HG02884 (cell line): ENCODE measurements around the gene PNPLA2.

Source experiments
- ATAC-seq: cut with Tn5 transposase; IDR thresholded peaks from one replicate; pipeline ENCODE4 v1.9.1; 2021; ENCODE audit warnings: mild to moderate bottlenecking, moderate library complexity; ENCODE audit not compliant: unreplicated experiment

PNPLA2 gene

DNA sequence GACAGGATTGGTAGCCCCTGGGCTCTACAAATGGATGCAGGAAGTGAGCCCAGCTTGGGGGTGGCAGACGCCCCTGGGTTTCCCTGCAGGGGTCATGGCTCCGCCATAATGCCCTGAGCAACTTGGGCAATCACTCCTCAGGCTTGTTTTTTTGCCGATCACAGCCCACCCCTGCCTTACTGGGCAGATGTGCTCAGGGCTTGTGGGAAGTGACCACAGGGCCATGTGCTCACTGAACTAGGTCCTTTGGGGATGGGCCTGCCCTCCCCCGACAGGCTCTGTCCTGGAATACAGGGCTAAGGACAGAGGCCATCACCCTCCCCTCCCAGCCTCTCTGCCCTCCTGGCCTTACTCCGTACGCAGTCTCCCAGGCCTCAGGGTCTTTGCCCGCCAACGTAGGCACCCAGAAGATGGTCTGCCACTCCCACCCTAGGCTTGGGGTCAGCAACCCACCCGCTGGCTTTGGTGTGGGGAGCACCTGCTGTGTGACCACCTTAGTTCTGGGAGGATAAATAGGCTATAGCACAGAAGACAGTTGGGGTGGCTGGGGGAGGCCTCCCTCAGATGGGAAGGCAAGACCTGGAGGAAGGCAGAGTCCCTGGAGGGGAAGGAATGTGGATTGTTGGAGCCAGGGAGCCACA, 5.1 kb upstream of the PNPLA2 start:
- no peak for ATAC-seq

DNA sequence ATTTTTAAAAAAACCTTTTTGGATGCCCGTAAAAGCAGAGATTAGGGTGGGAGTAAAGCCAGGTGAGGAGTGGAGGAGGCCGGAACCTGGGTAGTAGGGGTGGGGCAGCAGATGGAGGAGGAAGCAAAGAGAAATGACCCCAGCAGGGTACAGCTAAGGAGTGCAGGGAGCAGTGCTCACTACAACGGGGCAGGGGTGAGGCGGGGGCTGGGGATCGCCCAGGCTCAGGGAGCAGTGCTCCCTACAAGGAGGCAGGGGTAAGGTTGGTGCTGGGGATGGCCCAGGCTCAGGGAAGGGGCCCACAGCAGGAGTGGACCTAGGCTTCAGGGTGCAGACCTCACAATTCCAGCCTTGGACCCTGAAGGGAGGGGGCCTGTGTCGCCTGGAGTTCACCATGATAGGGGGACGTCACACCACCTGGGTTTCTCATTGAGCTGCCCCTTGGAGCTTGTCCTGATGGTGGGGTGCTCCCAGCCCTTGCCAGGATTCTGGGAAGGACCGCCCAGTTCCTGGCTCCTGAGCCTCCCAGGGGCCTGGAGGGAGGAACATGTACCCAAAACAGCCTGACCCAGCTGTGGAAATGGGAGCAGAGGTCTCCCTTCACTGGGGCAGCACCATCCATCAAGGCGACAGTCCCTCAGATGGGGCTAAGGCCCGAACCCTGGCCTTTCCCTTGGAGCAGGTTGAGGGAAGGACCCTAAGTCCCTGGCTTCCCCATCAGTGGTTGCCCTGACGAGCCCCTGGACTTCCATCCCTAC, 2.9 kb upstream of the PNPLA2 start:
- no peak for ATAC-seq

DNA sequence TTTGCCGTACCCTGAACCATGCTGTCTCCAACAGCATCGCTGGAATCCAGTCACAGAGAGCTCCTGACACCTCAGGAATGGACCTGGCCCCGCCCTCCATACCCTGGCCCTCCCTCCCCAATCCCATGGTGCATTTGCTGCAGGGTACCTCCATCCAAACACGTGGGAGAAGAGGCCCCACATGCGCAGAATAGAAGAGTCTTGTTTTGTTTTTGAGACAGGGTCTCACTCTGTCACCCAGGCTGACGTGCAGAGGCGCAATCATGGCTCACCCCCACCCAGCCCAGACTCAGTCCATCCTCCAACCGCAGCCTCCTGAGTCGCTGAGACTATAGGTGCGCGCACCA, 2.3 kb upstream of the PNPLA2 start:
- ATAC-seq = no peak

DNA sequence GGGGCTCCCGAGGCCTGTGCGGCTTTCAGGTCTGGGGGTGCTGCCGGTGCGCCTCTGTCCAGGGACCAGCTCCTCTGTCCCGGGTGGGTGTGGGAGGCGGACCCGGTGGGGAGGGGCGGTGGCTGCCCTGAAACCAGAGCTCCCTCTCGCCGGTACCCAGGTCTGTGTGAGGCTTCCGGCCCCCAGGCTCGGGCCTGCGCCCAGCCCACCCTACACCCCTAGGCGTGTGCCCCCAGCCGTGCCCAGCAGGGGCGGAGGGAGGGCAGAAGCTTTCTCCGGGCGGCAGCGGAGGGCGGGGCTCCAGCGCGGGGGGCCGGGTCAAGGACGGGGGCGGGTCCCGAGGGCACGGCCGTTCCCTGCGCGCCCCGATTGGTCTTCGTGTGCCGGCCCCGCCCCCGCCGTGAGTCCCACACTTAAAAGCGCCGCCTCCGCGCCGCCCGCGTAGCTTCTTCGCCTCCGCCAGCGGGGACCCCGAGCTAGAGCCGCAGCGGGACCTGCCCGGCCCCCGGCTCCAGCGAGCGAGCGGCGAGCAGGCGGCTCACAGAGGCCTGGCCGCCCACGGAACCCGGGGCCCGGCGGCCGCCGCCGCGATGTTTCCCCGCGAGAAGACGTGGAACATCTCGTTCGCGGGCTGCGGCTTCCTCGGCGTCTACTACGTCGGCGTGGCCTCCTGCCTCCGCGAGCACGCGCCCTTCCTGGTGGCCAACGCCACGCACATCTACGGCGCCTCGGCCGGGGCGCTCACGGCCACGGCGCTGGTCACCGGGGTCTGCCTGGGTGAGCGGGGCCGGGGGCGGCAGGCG, 616 bp downstream of the PNPLA2 start:
- ATAC-seq = peak; percentile 58

DNA sequence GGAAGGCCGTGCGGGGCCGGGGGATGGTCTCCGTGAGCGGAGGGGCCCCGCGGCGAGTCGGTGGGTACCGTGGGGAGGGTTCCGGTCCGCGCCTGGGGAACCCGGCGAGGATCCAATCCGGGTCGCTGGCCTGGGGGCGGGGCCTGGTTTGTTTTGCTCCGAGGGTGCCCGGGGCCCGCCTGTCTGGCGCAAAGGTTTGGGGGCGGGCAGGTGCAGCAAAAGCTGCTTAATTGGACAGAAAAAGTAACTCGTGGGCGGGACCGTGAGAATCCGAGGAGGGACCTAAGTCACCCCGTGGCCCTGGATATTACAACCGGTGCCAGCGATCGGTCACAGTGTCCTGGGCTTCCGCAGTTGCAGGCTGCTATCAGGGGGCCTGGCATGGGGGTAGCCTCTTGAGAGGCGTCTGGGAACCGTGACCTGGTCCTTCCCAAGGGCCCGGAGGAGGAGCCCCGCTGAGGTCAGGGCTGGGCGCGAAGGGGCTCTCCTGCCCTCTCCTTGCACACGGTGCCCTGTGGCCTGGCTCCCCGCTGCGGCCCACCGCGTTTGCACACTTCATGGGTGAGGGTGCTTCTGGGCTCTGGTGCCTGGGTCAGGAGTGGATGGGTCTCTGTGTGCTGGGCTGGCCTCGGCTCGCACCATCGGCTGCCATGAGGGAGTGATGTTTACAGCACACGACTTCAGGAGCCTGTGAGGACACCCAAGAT, 1.4 kb downstream of the PNPLA2 start:
- peak; percentile 64 for ATAC-seq

DNA sequence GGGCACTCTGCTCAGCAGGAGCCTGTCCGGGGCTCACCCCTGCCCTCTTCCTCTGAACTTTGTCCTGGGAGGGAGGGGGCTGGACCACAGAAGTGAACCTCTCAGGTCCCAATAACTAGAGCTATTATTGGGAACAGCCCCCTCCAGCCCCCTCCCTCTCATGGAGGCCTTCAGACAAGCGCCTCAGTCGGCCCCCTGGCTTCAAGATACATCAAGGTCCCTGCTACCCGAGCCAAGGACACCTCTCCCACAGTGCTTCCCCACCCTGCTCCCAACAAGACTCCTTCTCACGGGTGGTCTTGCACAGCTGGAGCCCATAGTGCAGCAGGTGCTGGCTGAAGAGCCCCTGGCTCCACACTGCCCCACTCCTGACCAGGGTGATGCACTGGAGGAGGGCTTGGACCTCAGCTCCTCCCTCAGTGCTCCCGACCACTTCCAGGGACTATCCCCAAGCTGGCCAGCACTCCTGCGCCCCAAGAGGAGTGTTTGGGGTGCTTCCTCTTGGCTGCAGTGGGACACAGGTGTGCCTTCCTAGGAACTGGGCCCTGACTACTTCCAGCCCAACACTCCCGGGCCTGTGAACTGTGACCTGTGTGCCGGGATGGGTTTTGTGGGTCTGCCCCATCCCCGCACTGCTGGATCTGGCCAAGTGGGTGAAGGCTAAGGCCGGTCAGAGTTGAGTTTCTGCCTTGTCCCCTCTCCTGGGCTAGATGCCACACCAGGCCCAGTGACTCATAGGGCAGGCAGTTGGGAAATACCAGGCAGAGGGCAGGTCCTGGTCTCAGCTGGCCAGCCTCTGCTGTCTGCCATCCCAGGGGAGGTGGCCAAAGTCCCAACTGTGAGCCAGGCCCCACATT, 2.2 kb downstream of the PNPLA2 start:
- no peak for ATAC-seq

DNA sequence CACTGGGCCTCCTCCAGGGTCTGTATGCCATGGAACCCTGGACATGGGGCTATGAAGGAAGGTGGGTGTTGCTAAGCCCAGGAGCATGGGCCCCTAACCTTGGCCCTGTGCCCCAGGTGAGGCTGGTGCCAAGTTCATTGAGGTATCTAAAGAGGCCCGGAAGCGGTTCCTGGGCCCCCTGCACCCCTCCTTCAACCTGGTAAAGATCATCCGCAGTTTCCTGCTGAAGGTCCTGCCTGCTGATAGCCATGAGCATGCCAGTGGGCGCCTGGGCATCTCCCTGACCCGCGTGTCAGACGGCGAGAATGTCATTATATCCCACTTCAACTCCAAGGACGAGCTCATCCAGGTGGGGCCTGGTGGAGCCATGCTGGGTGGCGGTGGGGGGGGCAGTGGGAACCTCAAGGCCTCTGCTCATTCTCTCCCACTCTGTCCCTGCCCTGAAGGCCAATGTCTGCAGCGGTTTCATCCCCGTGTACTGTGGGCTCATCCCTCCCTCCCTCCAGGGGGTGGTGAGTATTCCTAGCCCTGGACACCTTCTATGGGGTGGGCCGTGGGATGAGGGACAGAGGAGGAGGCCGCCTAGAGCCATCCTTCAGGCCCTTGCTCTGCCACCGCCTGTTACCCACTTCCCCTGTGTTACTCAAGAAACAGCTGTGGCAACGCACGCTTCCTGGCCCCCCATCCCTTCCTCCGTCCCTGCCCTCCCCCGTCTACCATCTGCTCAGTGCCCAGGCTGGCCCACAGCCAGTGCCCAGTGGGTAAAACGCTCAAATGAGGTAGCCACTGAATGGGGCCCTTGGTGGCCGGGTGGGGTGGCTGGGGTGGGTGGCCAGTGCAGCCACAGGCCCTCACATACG, 3.0 kb downstream of the PNPLA2 start:
- no peak for ATAC-seq

DNA sequence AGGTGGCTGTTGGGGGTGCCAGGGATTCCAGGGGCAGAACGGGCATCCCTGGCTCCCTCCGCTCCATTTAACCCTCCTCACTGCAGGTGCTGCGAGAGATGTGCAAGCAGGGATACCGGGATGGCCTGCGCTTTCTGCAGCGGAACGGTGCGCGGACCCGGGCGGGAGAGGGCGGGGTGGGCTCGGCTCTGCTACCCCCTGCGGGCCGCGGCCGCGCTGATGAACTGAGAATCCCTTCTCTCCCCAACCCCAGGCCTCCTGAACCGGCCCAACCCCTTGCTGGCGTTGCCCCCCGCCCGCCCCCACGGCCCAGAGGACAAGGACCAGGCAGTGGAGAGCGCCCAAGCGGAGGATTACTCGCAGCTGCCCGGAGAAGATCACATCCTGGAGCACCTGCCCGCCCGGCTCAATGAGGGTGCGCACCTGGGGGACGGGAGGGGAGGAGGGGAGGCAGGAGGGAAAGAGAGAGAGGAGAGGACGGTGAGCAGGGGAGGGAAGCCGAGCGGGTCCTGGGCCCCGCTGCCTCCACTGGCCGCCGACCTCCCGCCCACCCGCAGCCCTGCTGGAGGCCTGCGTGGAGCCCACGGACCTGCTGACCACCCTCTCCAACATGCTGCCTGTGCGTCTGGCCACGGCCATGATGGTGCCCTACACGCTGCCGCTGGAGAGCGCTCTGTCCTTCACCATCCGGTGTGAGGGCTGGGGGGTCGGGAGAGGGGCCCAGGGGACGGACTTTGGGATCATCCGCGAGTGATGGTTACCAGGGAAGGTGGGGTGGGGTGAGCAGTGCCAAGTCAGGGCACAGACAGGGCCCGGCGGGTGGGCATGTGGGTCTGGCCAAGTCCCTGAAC, 5.0 kb downstream of the PNPLA2 start:
- ATAC-seq = no peak

DNA sequence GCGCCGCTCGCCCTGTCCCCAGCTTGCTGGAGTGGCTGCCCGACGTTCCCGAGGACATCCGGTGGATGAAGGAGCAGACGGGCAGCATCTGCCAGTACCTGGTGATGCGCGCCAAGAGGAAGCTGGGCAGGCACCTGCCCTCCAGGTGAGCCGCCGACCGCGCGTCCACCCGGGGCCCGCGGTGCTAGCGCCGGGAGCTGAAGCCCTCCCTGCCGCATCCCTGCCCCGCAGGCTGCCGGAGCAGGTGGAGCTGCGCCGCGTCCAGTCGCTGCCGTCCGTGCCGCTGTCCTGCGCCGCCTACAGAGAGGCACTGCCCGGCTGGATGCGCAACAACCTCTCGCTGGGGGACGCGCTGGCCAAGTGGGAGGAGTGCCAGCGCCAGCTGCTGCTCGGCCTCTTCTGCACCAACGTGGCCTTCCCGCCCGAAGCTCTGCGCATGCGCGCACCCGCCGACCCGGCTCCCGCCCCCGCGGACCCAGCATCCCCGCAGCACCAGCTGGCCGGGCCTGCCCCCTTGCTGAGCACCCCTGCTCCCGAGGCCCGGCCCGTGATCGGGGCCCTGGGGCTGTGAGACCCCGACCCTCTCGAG, 5.7 kb downstream of the PNPLA2 start:
- ATAC-seq = no peak

DNA sequence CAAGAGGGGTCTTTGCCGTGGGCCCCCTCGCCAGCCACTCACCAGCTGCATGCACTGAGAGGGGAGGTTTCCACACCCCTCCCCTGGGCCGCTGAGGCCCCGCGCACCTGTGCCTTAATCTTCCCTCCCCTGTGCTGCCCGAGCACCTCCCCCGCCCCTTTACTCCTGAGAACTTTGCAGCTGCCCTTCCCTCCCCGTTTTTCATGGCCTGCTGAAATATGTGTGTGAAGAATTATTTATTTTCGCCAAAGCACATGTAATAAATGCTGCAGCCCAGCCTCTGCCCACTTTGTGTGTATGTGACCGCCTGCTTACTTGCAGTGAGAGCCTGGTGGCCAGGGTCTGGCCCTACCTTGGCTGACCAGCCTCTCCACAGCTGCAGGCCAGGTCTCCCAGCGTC, 6.2 kb downstream of the PNPLA2 start:
- ATAC-seq = no peak

DNA sequence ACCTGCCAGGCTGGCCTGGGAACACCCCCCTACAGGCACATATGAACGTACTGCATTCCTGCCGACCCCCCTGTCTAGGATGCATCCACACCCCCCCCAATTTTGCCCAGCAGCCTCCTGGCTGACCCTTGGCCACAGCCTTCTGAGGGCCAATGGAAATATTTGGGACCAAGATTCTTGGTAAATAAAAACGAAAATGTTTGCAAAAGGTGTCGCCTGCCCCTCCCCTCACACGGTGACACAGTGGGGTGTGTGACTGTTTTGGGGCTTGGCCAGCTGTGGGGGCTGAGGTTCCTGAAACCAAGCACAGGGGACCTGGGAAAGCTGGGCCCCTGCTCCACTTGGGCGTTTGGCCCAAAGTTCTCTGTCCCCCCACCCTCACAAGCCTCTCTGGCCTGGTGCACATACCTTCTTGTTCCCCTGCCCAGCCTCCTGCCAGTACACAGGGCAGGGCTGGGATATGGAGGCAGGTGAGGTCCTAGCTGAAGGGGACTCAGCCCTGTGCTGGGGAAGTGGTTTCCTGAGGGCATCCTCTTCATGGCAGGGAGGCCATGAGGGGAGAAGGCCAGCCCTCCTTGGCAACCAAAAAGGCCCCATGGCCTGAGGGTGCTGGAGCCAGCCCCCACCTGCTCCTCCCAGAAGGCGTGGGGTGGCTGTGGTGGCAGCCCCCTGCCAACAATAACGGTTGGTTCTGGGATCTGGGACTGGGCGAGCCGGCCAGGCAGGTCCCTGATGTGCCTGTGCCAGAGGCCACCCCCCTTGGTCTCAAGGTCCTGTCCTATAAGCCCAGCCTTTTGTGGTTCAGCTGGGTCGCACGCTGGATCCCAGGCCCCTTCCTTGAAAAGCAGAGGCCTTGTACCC, 6.9 kb downstream of the PNPLA2 start:
- ATAC-seq = no peak

DNA sequence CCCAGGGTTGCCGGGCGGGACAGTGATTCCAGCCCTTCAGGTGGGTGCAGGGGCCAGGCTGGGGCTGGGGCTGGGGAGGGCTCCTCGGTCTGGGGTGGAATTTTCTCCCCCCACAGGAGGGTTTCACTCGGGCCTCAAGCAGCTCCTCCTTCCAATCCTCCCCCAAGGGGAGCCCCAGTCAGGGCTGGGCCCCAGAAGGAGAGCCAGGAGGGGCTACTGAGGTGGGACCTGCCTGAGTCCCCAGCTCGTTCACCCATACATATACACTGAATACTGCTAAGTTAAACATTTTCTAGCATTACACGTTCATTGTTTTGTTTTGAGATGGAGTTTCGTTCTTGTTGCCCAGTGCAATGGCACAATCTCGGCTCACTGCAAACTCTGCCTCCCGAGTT, 7.5 kb downstream of the PNPLA2 start:
- no peak for ATAC-seq

DNA sequence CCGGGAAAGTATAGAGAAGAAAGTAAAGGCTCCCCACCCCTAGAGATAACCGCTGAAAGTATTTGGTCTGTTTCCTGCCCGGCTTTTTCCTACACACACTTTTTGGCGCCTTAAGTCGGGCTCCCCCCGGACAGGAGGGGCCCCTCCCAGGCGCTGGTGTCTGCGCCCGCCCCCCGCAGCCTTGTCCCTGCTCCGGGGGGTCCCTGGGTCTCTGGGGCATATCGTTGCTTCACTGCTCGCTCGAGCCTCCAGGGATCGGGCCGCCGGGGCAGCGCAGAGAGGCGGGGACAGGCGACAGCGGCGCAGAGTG, 8.1 kb downstream of the PNPLA2 start:
- no peak for ATAC-seq

DNA sequence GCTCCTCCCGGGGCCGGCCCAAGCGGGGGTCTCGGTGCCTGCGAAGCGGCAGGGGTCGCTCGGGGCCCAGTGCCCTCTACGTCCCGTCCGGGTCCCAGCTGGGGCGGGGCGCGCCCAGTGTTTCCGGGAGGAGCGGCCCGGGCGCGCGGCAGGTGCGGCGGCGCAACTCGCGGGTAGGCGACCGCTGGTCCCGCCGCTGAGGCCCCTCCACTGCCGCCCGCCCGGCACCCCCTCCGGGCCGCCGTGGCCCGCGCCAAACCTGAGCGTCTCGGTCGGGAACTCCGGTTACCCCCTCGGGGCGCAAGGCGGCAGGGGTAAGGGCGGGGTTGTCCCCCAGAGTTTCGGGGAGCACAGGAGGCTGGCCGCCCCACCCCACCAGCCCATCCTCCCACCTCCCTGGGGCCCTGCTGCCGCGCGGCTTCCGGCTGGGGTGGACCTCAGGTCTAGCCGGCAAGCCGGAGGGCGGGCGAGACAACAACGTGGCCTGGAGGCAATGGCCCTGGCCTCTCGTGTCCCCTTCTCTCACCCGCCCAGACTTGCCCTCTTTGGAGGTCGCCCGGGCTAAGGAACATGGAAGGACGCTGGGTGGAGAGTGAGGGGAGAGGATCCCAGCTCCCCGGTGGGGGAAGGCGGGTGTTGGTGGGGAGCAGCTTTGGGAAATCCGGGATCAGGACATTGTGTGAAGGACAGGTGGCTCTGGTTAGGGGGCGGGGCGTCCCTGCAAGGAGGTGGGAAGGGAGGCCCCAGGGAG, 8.6 kb downstream of the PNPLA2 start:
- no peak for ATAC-seq

DNA sequence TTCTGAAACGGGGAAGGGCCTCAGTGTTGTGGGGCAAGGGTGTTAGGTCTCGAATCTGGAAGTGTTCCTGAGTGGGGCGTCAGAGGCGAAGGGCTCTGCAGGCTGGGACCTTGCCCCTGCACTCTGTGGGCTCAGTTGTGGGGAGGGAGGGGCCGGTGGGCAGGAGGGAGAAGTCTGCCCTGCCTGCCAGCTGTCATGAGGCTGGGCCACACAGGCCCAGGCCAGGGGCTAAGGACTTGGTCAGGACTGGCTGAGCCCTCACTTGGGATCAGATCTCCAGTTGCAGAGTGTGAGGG, 9.1 kb downstream of the PNPLA2 start, which contains the start of gene CRACR2B:
Gene CRACR2B (plus strand): TSS at position 23 of the 296 bp plus-strand sequence. CDS start 689 bp downstream, outside the sequence.
- ATAC-seq = no peak

DNA sequence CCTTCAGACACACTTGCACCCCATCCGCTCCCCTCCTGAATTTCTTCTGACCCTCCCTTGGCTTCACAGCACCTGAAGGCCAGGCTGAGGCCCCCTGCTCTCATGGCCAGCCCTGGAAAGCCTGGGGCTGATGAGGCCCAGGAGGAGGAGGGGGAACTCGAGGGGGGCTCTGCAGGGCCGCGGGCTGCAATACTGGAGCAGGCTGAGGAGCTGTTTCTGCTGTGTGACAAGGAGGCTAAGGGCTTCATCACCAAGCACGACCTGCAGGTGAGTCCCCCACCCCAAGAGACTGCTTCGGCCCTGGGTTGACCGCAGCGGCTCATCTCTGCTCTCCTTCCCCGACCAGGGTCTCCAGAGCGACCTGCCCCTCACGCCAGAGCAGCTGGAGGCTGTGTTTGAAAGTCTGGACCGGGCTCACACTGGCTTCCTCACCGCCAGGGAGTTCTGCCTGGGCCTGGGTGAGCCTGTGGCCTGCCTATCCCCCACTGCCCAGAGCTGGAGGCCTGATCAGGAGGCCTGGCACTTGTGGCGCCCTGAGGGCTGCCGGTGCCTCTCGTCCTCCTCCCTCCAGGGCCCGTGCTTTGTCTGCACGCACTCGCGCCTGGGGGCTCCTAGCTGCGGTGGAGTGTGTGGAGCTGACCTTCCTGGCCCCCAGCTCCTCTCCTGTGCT, 9.9 kb downstream of the PNPLA2 start:
- no peak for ATAC-seq
